Measurements from ENCODE around the gene FNBP1.

The FNBP1 gene

DNA sequence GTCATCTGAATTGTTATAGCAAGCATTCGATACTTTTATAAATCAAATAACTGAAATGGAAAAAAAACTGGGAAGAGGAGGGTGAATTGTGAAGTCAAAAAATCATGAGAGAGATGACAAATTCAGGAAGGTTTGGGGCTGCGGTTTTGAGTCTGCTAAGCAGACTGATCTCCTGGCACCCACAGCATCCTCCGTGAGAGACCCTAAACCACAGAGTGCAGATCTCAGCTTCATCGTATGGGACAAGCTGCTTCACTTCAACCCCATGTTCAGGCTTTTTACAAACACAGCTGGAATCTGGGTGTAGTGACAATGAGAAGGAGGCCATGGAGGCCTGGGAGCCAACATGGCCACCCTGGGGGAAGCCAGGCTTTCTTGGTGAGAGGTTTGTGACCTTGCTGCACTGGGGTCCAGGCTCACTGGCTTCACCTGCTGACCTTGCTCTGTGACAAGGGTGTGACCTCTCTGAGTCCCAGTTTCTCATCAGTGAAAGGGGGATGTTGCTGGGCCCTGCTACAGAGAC lies 188.3 kb downstream of the FNBP1 start:
- no peak overlapping the region for H3K27ac ChIP-seq (ENCODE audit: low read depth, low read length)
- H4K20me1 ChIP-seq (ENCODE audit: control insufficient read depth, insufficient read depth, low read depth, low read length): no peaks in the 10 kb centered on the region
- H3F3A ChIP-seq (ENCODE audit: control insufficient read depth, insufficient read depth): no peaks in the 10 kb centered on the region
- H3K27me3 ChIP-seq (ENCODE audit: control insufficient read depth, low read length): no peaks in the 10 kb centered on the region
- no peak overlapping the region for H3K4me3 ChIP-seq (ENCODE audit: low read length)
- H3K4me1 ChIP-seq (ENCODE audit: control insufficient read depth, low read length): no peaks in the 10 kb centered on the region
- H3K9me2 ChIP-seq (replicated peaks; ENCODE audit: control insufficient read depth, low read length): no peaks in the 10 kb centered on the region
- peaks cover 11% of the 10 kb centered on the region for H3K36me3 ChIP-seq (ENCODE audit: control insufficient read depth, low read length)
- TF ChIP-seq, protein P1, sequence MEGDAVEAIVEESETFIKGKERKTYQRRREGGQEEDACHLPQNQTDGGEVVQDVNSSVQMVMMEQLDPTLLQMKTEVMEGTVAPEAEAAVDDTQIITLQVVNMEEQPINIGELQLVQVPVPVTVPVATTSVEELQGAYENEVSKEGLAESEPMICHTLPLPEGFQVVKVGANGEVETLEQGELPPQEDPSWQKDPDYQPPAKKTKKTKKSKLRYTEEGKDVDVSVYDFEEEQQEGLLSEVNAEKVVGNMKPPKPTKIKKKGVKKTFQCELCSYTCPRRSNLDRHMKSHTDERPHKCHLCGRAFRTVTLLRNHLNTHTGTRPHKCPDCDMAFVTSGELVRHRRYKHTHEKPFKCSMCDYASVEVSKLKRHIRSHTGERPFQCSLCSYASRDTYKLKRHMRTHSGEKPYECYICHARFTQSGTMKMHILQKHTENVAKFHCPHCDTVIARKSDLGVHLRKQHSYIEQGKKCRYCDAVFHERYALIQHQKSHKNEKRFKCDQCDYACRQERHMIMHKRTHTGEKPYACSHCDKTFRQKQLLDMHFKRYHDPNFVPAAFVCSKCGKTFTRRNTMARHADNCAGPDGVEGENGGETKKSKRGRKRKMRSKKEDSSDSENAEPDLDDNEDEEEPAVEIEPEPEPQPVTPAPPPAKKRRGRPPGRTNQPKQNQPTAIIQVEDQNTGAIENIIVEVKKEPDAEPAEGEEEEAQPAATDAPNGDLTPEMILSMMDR (IDR thresholded peaks at IDR 0.05; ENCODE audit: low read depth, low read length, poor library complexity, severe bottlenecking): no peak
- TF ChIP-seq EZH2phosphoT487 (IDR thresholded peaks at IDR 0.05; ENCODE audit: borderline replicate concordance, low read length): no peak
- no peaks in the 10 kb centered on the region for H3K9me3 ChIP-seq (ENCODE audit: control insufficient read depth, insufficient read depth, low read length)
- no peaks in the 10 kb centered on the region for H3K79me2 ChIP-seq (ENCODE audit: control insufficient read depth, low read length)
- no peak overlapping the region for H3K4me2 ChIP-seq (ENCODE audit: low read length)

DNA sequence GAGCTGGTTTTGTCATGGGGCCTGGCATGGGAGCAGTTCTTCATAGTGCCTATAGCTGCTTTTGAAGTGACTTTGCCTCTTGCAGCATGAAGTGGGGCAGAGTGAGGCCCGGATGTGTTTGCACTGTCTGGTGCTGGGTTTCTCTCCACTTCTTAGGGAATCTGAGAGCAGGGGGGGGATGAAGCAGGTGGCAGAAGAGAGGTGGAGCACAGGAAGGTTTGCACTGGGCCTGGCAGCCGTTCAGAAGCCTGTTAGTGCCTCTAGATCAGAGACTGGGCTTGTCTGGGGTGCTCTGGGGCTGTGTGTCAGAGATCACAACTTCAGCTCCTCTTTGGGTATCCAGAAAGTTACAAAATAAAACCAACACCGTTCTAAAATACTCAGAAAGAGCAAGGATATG lies 189.4 kb downstream of the FNBP1 start:
- H3F3A ChIP-seq (ENCODE audit: control insufficient read depth, insufficient read depth): no peaks in the 10 kb centered on the region
- H3K4me1 ChIP-seq (ENCODE audit: control insufficient read depth, low read length): no peaks in the 10 kb centered on the region
- no peak overlapping the region for H3K4me2 ChIP-seq (ENCODE audit: low read length)
- no peaks in the 10 kb centered on the region for H4K20me1 ChIP-seq (ENCODE audit: control insufficient read depth, insufficient read depth, low read depth, low read length)
- no peaks in the 10 kb centered on the region for H3K79me2 ChIP-seq (ENCODE audit: control insufficient read depth, low read length)
- TF ChIP-seq, protein P1 (IDR thresholded peaks at IDR 0.05; ENCODE audit: low read depth, low read length, poor library complexity, severe bottlenecking): no peak
- no peak for TF ChIP-seq EZH2phosphoT487 (IDR thresholded peaks at IDR 0.05; ENCODE audit: borderline replicate concordance, low read length)
- no peaks in the 10 kb centered on the region for H3K9me3 ChIP-seq (ENCODE audit: control insufficient read depth, insufficient read depth, low read length)
- no peaks in the 10 kb centered on the region for H3K27me3 ChIP-seq (ENCODE audit: control insufficient read depth, low read length)
- no peak overlapping the region for H3K27ac ChIP-seq (ENCODE audit: low read depth, low read length)
- no peaks in the 10 kb centered on the region for H3K9me2 ChIP-seq (replicated peaks; ENCODE audit: control insufficient read depth, low read length)
- peaks cover 11% of the 10 kb centered on the region for H3K36me3 ChIP-seq (ENCODE audit: control insufficient read depth, low read length)
- H3K4me3 ChIP-seq (ENCODE audit: low read length): no peak overlapping the region

DNA sequence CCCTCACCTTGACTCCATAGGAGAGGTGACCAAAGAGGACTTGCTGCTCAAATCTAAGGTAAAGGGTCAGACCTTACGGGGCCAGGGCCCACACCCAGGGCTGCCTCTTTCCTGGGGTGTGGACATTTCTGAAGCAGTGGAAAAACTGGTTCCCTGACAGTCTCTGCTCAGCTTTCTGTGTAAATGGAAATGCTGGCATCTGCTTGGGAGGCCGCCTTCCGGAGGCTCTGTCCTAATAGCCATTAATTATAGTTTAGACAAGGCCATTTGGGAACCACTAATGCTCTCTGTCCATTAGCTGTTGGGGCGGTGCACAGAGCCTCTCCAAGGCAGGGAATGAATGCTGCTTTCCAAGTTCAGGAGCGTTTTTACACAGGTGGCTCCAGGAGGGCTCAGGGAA lies 190.4 kb downstream of the FNBP1 start:
- peaks cover 11% of the 10 kb centered on the region for H3K36me3 ChIP-seq (ENCODE audit: control insufficient read depth, low read length)
- H3F3A ChIP-seq (ENCODE audit: control insufficient read depth, insufficient read depth): no peaks in the 10 kb centered on the region
- H3K4me3 ChIP-seq (ENCODE audit: low read length): no peak overlapping the region
- no peaks in the 10 kb centered on the region for H3K9me3 ChIP-seq (ENCODE audit: control insufficient read depth, insufficient read depth, low read length)
- H3K4me1 ChIP-seq (ENCODE audit: control insufficient read depth, low read length): no peaks in the 10 kb centered on the region
- H3K4me2 ChIP-seq (ENCODE audit: low read length): no peak overlapping the region
- H3K79me2 ChIP-seq (ENCODE audit: control insufficient read depth, low read length): no peaks in the 10 kb centered on the region
- no peak overlapping the region for H3K27ac ChIP-seq (ENCODE audit: low read depth, low read length)
- TF ChIP-seq, protein P1 (IDR thresholded peaks at IDR 0.05; ENCODE audit: low read depth, low read length, poor library complexity, severe bottlenecking): no peak
- TF ChIP-seq EZH2phosphoT487 (IDR thresholded peaks at IDR 0.05; ENCODE audit: borderline replicate concordance, low read length): no peak
- no peaks in the 10 kb centered on the region for H3K9me2 ChIP-seq (replicated peaks; ENCODE audit: control insufficient read depth, low read length)
- no peaks in the 10 kb centered on the region for H4K20me1 ChIP-seq (ENCODE audit: control insufficient read depth, insufficient read depth, low read depth, low read length)
- H3K27me3 ChIP-seq (ENCODE audit: control insufficient read depth, low read length): no peaks in the 10 kb centered on the region

Data from DOHH2 (cell line).